Esophagus squamous epithelium (tissue), 4 donors: ENCODE results near the gene AK3.

ENCODE experiments used
- CTCF ChIP-seq, 6 experiments: fragments of 450-650 bp in 4 of 6; fragments of 200-600 bp in 2 of 6; sonication (generic) in 2 of 6; IDR thresholded peaks; one replicate each; pipeline ENCODE4 v1.5.1; 2016 to 2019; ENCODE audit warnings: antibody characterized with exemption in 6 of 6, mild to moderate bottlenecking in 4 of 6, moderate library complexity in 4 of 6
- POLR2A ChIP-seq, 4 donors: fragments of 450-650 bp; IDR thresholded peaks; one replicate each; pipeline ENCODE4 v1.6.1; 2017; ENCODE audit warnings: antibody characterized with exemption in 4 of 4, mild to moderate bottlenecking in 4 of 4, moderate library complexity in 3 of 4

- TF ChIP-seq CTCF (IDR thresholded peaks at IDR 0.05) (no peak), POLR2A (IDR thresholded peaks at IDR 0.05) (no peak)
Observed at GRCh38 chr9:4668604-4669003, 72.4 kb downstream of the AK3 start.
